B cell (primary cell): ENCODE data around the gene MATN1. TPM values are rescaled to one million over a fixed set of nuclear protein-coding genes. Genes with fewer than 3 reads are reported as not detected.

Source experiments
- ATAC-seq: fragments of 200-7000 bp; cut with Tn5 transposase; one replicate; pipeline ENCODE4 v1.10.0; 2021; ENCODE audit warnings: low read depth, mild to moderate bottlenecking, moderate number of reproducible peaks, moderate library complexity
- CTCF ChIA-PET: fragments of 350-600 bp; sonication (Branson Sonifier 250); formaldehyde crosslinking; loops from one replicate; lab custom pipeline; 2021; ENCODE audit warnings: antibody characterized with exemption, inconsistent platforms; lab: Charles Lee
- POLR2A ChIA-PET: fragments of 350-600 bp; sonication (Branson Sonifier 250); formaldehyde crosslinking; loops from one replicate; lab custom pipeline; 2021; ENCODE audit warnings: antibody characterized with exemption; lab: Charles Lee
- DNase-seq: peaks from one replicate; pipeline ENCODE4 v3.0.0; 2013
- H2AFZ ChIP-seq: 2 replicates; pipeline ENCODE4 v1.6.1; 2012; ENCODE audit warnings: mild to moderate bottlenecking, low read depth, low read length; ENCODE audit not compliant: insufficient read depth, poor library complexity, severe bottlenecking
- H3K27ac ChIP-seq, 2 donors: 1 replicate in 1 of 2; 2 replicates in 1 of 2; pipeline ENCODE4 v1.5.1; 2012 to 2013; ENCODE audit warnings: low read length in 2 of 2, mild to moderate bottlenecking in 2 of 2, moderate library complexity in 1 of 2
- H3K27me3 ChIP-seq, 4 experiments: fragments of 200-600 bp in 1 of 4; sonication (generic) in 1 of 4; replicated peaks in 1 of 4; 1 replicate in 2 of 4; 2 replicates in 2 of 4; pipeline versions ENCODE4 v1.6.1 to v1.7.0; 2013 to 2016; ENCODE audit warnings: low read length in 3 of 4, mild to moderate bottlenecking in 2 of 4, mixed read lengths in 1 of 4, moderate library complexity in 1 of 4; ENCODE audit not compliant: insufficient read depth in 4 of 4, control insufficient read depth in 3 of 4; ENCODE audit errors: control extremely low read depth in 1 of 4
- H3K36me3 ChIP-seq, 2 experiments: replicated peaks in 1 of 2; 1 replicate in 1 of 2; 2 replicates in 1 of 2; pipeline versions ENCODE4 v1.6.1 to v1.7.1; 2013; ENCODE audit warnings: low read length in 1 of 2; ENCODE audit not compliant: insufficient read depth in 2 of 2, control insufficient read depth in 1 of 2; ENCODE audit errors: control extremely low read depth in 1 of 2, extremely low read depth in 1 of 2
- H3K4me1 ChIP-seq, 2 donors: fragments of 200-600 bp in 1 of 2; sonication (generic) in 1 of 2; 1 replicate in 1 of 2; 2 replicates in 1 of 2; pipeline versions ENCODE4 v1.5.1 to v1.6.1; 2013 to 2017; ENCODE audit warnings: low read length in 2 of 2; ENCODE audit not compliant: control insufficient read depth in 2 of 2, insufficient read depth in 2 of 2
- H3K4me2 ChIP-seq: replicated peaks from 2 replicates; pipeline ENCODE3; 2012; ENCODE audit warnings: mild to moderate bottlenecking, low read depth, low read length; ENCODE audit not compliant: poor library complexity, severe bottlenecking
- H3K4me3 ChIP-seq, 5 experiments: fragments of 200-600 bp in 1 of 5; sonication (generic) in 1 of 5; 1 replicate in 3 of 5; 2 replicates in 2 of 5; pipeline versions ENCODE4 v1.5.1 to v1.7.0; 2011 to 2016; ENCODE audit warnings: low read length in 4 of 5, mild to moderate bottlenecking in 4 of 5, low read depth in 2 of 5, control low read depth in 1 of 5, moderate library complexity in 1 of 5; ENCODE audit not compliant: insufficient read depth in 1 of 5; ENCODE audit errors: control extremely low read depth in 1 of 5, extremely low read depth in 1 of 5
- H3K79me2 ChIP-seq: fragments of 200-600 bp; sonication (generic); one replicate; pipeline ENCODE4 v1.6.0; 2016; ENCODE audit warnings: low read length; ENCODE audit not compliant: control insufficient read depth, insufficient read depth
- H3K9ac ChIP-seq: fragments of 200-600 bp; sonication (generic); 2 replicates; pipeline ENCODE4 v1.6.1; 2017; ENCODE audit warnings: mild to moderate bottlenecking, low read length, moderate library complexity
- H3K9me3 ChIP-seq, 3 donors: one replicate each; pipeline versions ENCODE4 v1.6.1 to v1.7.1; 2013; ENCODE audit warnings: low read length in 2 of 3; ENCODE audit not compliant: control insufficient read depth in 2 of 3, insufficient read depth in 1 of 3; ENCODE audit errors: control extremely low read depth in 1 of 3
- H4K20me1 ChIP-seq: 2 replicates; pipeline ENCODE4 v1.6.0; 2012; ENCODE audit warnings: mild to moderate bottlenecking, low read length; ENCODE audit not compliant: insufficient read depth, control insufficient read depth, poor library complexity, severe bottlenecking
- H3K27ac Mint-ChIP-seq: one replicate; pipeline ENCODE4 v1.8.0; 2021; ENCODE audit warnings: mixed read lengths
- H3K27me3 Mint-ChIP-seq: one replicate; pipeline ENCODE4 v1.8.0; 2021; ENCODE audit warnings: mixed read lengths
- H3K4me1 Mint-ChIP-seq: one replicate; pipeline ENCODE4 v1.8.0; 2021; ENCODE audit warnings: mixed read lengths
- H3K4me3 Mint-ChIP-seq: one replicate; pipeline ENCODE4 v1.8.0; 2021; ENCODE audit warnings: mixed read lengths
- H3K9me3 Mint-ChIP-seq: one replicate; pipeline ENCODE4 v1.8.0; 2022; ENCODE audit warnings: mixed read lengths; ENCODE audit not compliant: insufficient read depth
- EZH2 ChIP-seq: IDR thresholded peaks from 2 replicates; pipeline ENCODE4 v1.6.1; 2012; ENCODE audit warnings: borderline replicate concordance, low read depth, mild to moderate bottlenecking, moderate library complexity, low read length; ENCODE audit not compliant: insufficient read depth, poor library complexity, severe bottlenecking
- WGBS: methylation state at CpG from one replicate; pipeline ENCODE4 v1.1.5; 2013; ENCODE audit warnings: missing lambda C conversion rate; ENCODE audit not compliant: insufficient coverage; 5-methylcytosine and 5-hydroxymethylcytosine counted together
- intact Hi-C: fragments of 100-400 bp; cut with micrococcal nuclease; formaldehyde crosslinking; loops from one replicate; pipeline ENCODE4 v1.10.0; 2022
- polyA plus RNA-seq: library from polyadenylated mRNA; depleted of rRNA; stranded (reverse); fragments of >200 nt; gene quantifications from 2 replicates; pipeline ENCODE4 v1.2.3, GENCODE V29; 2012
- total RNA-seq, 2 donors: library from RNA; stranded (reverse); fragments of 120-200 nt in 1 of 2; gene quantifications; 1 replicate in 1 of 2; 2 replicates in 1 of 2; pipeline versions ENCODE4 v1.2.3 to v1.2.4, GENCODE V29; 2013 to 2022
- TF ChIP-seq, protein P1 (sequence below): fragments of 200-600 bp; IDR thresholded peaks from one replicate; pipeline ENCODE4 v1.8.0; 2022; ENCODE audit warnings: antibody characterized with exemption, mild to moderate bottlenecking

The MATN1 gene
- total and polyA plus RNA-seq, 2 donors (not counting 1 experiment from before 2014, with no cell fraction given): 2.5 to 3.2 TPM

DNA sequence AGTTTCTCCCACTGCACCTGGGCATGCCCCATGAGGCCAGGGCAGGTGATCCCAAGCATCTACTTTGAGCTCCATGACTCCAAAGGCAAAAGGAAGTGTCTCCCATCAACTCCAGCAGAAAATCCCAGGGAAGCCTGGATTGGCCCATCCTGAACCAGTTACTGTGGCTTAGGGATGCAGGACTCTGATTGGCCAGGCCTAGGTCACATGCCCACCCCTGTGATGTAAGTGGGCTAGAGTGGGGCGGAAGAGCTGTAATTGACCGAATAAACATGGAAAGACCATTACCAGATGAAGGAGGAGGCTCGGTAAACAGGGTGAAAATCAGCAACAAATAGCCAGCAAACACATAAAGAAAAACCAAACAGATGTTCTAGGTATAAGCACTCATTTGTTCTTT, 45.2 kb downstream of the MATN1 start:
- no peak overlapping the region for H2AFZ ChIP-seq
- Mint-ChIP-seq H3K27ac (no peak overlapping the region), H3K4me1 (no peaks in the 10 kb centered on the region), H3K9me3 (peaks cover 12% of the 10 kb centered on the region), H3K27me3 (peaks cover 43% of the 10 kb centered on the region), H3K4me3 (no peak overlapping the region)
- no peak overlapping the region for H3K4me3 ChIP-seq
- no peak overlapping the region for H3K9ac ChIP-seq
- DNase-seq: no peak
- POLR2A ChIA-PET: no interaction called here
- CTCF ChIA-PET: no interaction called here
- TF ChIP-seq, protein P1, sequence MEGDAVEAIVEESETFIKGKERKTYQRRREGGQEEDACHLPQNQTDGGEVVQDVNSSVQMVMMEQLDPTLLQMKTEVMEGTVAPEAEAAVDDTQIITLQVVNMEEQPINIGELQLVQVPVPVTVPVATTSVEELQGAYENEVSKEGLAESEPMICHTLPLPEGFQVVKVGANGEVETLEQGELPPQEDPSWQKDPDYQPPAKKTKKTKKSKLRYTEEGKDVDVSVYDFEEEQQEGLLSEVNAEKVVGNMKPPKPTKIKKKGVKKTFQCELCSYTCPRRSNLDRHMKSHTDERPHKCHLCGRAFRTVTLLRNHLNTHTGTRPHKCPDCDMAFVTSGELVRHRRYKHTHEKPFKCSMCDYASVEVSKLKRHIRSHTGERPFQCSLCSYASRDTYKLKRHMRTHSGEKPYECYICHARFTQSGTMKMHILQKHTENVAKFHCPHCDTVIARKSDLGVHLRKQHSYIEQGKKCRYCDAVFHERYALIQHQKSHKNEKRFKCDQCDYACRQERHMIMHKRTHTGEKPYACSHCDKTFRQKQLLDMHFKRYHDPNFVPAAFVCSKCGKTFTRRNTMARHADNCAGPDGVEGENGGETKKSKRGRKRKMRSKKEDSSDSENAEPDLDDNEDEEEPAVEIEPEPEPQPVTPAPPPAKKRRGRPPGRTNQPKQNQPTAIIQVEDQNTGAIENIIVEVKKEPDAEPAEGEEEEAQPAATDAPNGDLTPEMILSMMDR: no peak
- no peak for TF ChIP-seq EZH2
- H3K36me3 ChIP-seq: no peaks in the 10 kb centered on the region
- H3K27ac ChIP-seq: no peak overlapping the region
- no peak for ATAC-seq
- no peak overlapping the region for H3K4me2 ChIP-seq
- no CpG with 5 or more reads among the region's 3 CpGs for WGBS
- intact Hi-C loops: no loop called here
- H3K79me2 ChIP-seq: no peaks in the 10 kb centered on the region
- H3K9me3 ChIP-seq: peaks cover 4 to 33% (median 10%) of the 10 kb centered on the region in 3 donors
- no peaks in the 10 kb centered on the region for H3K4me1 ChIP-seq
- H4K20me1 ChIP-seq: no peaks in the 10 kb centered on the region
- peaks cover 0 to 12% (median 4%) of the 10 kb centered on the region in 4 experiments for H3K27me3 ChIP-seq

DNA sequence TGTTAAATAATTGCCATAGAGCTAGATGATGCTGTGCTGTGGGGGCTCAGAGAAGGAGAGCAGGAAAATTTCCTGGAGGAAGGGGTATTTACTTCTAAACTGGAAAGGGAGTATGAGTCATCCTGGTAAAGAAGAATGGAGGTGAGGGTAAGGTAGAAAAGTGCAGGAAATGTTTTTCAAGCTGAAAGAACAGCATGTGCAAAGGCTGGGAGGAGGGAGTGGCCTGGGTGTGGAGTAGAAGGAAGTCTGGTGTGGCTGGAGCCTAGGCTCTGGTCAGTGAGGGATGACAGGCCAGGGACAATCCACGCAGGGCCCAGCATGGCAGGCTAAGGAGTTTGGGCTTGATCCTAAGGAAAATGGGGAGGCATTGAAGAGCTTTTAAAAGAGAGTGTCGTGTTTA, 45.9 kb downstream of the MATN1 start:
- Histone ChIP-seq H3K4me1 (no peaks in the 10 kb centered on the region), H3K79me2 (no peaks in the 10 kb centered on the region), H3K9ac (no peak overlapping the region), H4K20me1 (no peaks in the 10 kb centered on the region), H2AFZ (no peak overlapping the region), H3K27me3 (peaks cover 0 to 6% (median 1%) of the 10 kb centered on the region in 4 experiments), H3K27ac (no peak overlapping the region), H3K4me2 (no peak overlapping the region), H3K4me3 (no peak overlapping the region), H3K36me3 (no peaks in the 10 kb centered on the region), H3K9me3 (peaks cover 4 to 36% (median 10%) of the 10 kb centered on the region in 3 donors)
- Mint-ChIP-seq H3K4me1 (no peaks in the 10 kb centered on the region), H3K9me3 (peaks cover 12% of the 10 kb centered on the region), H3K27me3 (peaks cover 42% of the 10 kb centered on the region), H3K27ac (no peak overlapping the region), H3K4me3 (no peak overlapping the region)
- intact Hi-C loops: no loop called here
- 93% methylated on average over 2 of the region's 2 CpGs for WGBS
- CTCF ChIA-PET: no interaction called here
- ATAC-seq (no peak), DNase-seq (no peak)
- TF ChIP-seq, protein P1: no peak
- TF ChIP-seq EZH2: no peak
- POLR2A ChIA-PET: no interaction called here
